Thyroid gland (tissue), 4 donors: ENCODE results near the gene CYP24A1. TPM values are rescaled to one million over a fixed set of nuclear protein-coding genes. Genes with fewer than 3 reads are reported as not detected.
A peak's percentile ranks its signal among the peaks of the same experiment; 100 is the strongest.

ENCODE experiments used
- DNase-seq, 2 donors: peaks; one replicate each; pipeline ENCODE4 v3.0.0-alpha.2; 2019
- H3K27ac ChIP-seq, 3 donors: fragments of 200-600 bp; sonication (generic); 1 replicate in 2 of 3; 2 replicates in 1 of 3; pipeline ENCODE4 v1.5.1; 2016 to 2019; ENCODE audit warnings: mild to moderate bottlenecking in 1 of 3, moderate library complexity in 1 of 3
- H3K27me3 ChIP-seq: fragments of 200-600 bp; sonication (generic); one replicate; pipeline ENCODE4 v1.5.1; 2019
- H3K36me3 ChIP-seq, 2 donors: fragments of 200-600 bp; sonication (generic); one replicate each; pipeline ENCODE4 v1.5.1; 2016 to 2019
- H3K4me1 ChIP-seq, 2 donors: fragments of 200-600 bp; sonication (generic); one replicate each; pipeline ENCODE4 v1.5.1; 2017 to 2019
- H3K4me3 ChIP-seq, 3 donors: fragments of 200-600 bp; sonication (generic); replicated peaks in 1 of 3; 1 replicate in 2 of 3; 2 replicates in 1 of 3; pipeline ENCODE4 v1.5.1; 2016; ENCODE audit warnings: mild to moderate bottlenecking in 1 of 3
- H3K9me3 ChIP-seq: fragments of 200-600 bp; sonication (generic); one replicate; pipeline ENCODE4 v1.5.1; 2017
- CTCF ChIP-seq, 6 experiments: fragments of 200-600 bp in 3 of 6; fragments of 450-650 bp in 3 of 6; sonication (generic) in 3 of 6; IDR thresholded peaks; one replicate each; pipeline ENCODE4 v1.5.1; 2016 to 2019; ENCODE audit warnings: antibody characterized with exemption in 6 of 6, mild to moderate bottlenecking in 2 of 6, inconsistent platforms in 1 of 6, moderate library complexity in 1 of 6
- POLR2A ChIP-seq, 2 donors: fragments of 450-650 bp; IDR thresholded peaks; one replicate each; pipeline ENCODE4 v1.6.1; 2017; ENCODE audit warnings: antibody characterized with exemption in 2 of 2, mild to moderate bottlenecking in 2 of 2, moderate library complexity in 1 of 2
- WGBS, 2 donors: methylation state at CpG; one replicate each; pipeline ENCODE4 v1.1.5; 2017; 5-methylcytosine and 5-hydroxymethylcytosine counted together
- intact Hi-C: fragments of 100-400 bp; cut with DNase I; formaldehyde crosslinking; loops from one replicate; pipeline ENCODE4 v1.15.1; 2023
- total RNA-seq, 4 donors: library from RNA; depleted of rRNA; stranded (reverse); fragments of >200 nt; gene quantifications; one replicate each; pipeline ENCODE4 v1.2.3, GENCODE V29; 2016

Gene CYP24A1
- total RNA-seq, 4 donors from 2014 or later, result 0.44 to 6.6 (median 0.67) TPM; not detected in 1

DNA sequence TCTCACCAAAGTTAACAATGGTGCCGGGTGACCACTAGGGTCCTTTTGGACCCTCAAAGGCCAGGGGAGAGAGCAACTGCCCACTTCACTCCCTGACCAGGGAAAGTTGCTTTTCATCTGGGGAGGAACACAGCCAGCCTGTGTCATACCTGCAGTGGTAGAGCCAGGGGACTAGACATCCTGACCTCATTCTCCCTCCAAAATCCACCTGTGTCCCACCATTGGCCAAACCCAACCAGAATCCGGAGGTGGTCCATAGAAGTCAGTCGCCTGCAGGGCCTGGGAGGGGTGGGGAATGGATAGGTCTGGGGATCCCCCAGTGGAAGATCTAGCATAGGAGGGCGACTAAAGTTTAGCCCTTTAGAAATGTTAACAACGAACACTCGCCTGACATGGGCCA is 46.9 kb upstream of the CYP24A1 start:
- no peaks in the 10 kb centered on the region for H3K9me3 ChIP-seq
- WGBS, 2 donors, result 96 to 97% methylated on average over 6 of the region's 6 CpGs
- H3K27me3 ChIP-seq, result no peaks in the 10 kb centered on the region
- no peak for TF ChIP-seq POLR2A (IDR thresholded peaks at IDR 0.05)
- no peak for TF ChIP-seq CTCF (IDR thresholded peaks at IDR 0.05)
- intact Hi-C loops, result no loop called here
- peaks cover 0 to 3% of the 10 kb centered on the region in 2 donors for H3K4me1 ChIP-seq
- H3K27ac ChIP-seq, result no peak overlapping the region
- no peak for DNase-seq
- no peaks in the 10 kb centered on the region for H3K36me3 ChIP-seq
- no peak overlapping the region for H3K4me3 ChIP-seq

- DNase-seq, result no peak
- H3K4me1 ChIP-seq, result peaks cover 0 to 3% of the 10 kb centered on the region in 2 donors
- H3K27me3 ChIP-seq, result no peaks in the 10 kb centered on the region
- no peak overlapping the region for H3K4me3 ChIP-seq
- no peaks in the 10 kb centered on the region for H3K9me3 ChIP-seq
- no peaks in the 10 kb centered on the region for H3K36me3 ChIP-seq
- intact Hi-C loops, result no loop called here
- TF ChIP-seq POLR2A (IDR thresholded peaks at IDR 0.05), result no peak
- peak in 3 of 6 experiments; percentile 50 to 51 (median 50) for TF ChIP-seq CTCF (IDR thresholded peaks at IDR 0.05)
- WGBS, 2 donors, result 76 to 84% methylated on average over 6 of the region's 6 CpGs
- H3K27ac ChIP-seq, result no peak overlapping the region
Measured at GRCh38 chr20:54219751-54220426, 46.1 kb upstream of the CYP24A1 start.

DNA sequence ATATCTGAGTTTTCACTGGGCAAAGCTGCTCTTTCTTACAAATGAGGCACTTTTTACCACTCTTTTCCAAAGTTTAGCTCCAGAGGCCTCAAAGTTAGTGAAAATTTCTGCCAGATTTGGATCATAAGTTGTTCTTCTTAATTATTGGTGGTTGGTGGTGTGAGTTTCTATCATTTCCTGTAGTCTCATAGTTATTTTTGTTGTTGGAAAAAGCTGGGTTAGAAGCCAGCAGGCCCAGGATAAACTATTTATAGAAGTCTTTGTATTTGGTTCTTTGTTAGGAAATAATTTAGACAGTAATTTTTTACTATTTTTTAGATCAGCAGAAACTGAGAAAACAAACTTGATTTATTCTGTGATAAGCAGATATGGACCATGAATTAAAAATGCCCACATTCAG is 44.7 kb upstream of the CYP24A1 start:
- no peak for DNase-seq
- H3K4me1 ChIP-seq, result peaks cover 0 to 3% of the 10 kb centered on the region in 2 donors
- H3K9me3 ChIP-seq, result no peaks in the 10 kb centered on the region
- no peaks in the 10 kb centered on the region for H3K36me3 ChIP-seq
- H3K27ac ChIP-seq, result no peak overlapping the region
- no peaks in the 10 kb centered on the region for H3K27me3 ChIP-seq
- intact Hi-C loops, result no loop called here
- H3K4me3 ChIP-seq, result no peak overlapping the region
- TF ChIP-seq CTCF (IDR thresholded peaks at IDR 0.05), result no peak
- no peak for TF ChIP-seq POLR2A (IDR thresholded peaks at IDR 0.05)

DNA sequence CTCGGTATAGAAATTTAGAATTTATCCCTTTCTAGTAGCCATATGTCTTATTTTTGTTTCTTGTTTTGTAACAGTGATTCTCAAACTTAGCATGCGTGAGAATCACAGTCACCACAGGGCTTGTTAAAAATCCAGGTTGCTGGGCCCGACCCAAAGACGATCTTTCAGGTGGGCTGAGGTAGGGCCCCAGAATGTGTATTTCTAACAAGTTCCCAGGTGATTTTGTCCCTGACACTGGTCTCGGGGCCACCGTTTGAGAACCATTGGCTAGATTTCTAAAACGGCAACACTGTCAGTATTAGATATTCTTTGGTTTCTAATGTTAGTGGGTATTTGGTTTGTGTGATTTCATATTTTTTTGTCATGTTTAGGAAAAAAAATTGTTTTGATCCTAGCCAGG is 44.0 kb upstream of the CYP24A1 start:
- no peak for TF ChIP-seq CTCF (IDR thresholded peaks at IDR 0.05)
- no peak for TF ChIP-seq POLR2A (IDR thresholded peaks at IDR 0.05)
- no peaks in the 10 kb centered on the region for H3K9me3 ChIP-seq
- DNase-seq, result no peak
- H3K36me3 ChIP-seq, result no peaks in the 10 kb centered on the region
- H3K4me1 ChIP-seq, result peaks cover 0 to 3% of the 10 kb centered on the region in 2 donors
- H3K4me3 ChIP-seq, result no peak overlapping the region
- no peak overlapping the region for H3K27ac ChIP-seq
- WGBS, 2 donors, result 91% methylated on average over 7 of the region's 7 CpGs
- intact Hi-C loops, result no loop called here
- H3K27me3 ChIP-seq, result no peaks in the 10 kb centered on the region

DNA sequence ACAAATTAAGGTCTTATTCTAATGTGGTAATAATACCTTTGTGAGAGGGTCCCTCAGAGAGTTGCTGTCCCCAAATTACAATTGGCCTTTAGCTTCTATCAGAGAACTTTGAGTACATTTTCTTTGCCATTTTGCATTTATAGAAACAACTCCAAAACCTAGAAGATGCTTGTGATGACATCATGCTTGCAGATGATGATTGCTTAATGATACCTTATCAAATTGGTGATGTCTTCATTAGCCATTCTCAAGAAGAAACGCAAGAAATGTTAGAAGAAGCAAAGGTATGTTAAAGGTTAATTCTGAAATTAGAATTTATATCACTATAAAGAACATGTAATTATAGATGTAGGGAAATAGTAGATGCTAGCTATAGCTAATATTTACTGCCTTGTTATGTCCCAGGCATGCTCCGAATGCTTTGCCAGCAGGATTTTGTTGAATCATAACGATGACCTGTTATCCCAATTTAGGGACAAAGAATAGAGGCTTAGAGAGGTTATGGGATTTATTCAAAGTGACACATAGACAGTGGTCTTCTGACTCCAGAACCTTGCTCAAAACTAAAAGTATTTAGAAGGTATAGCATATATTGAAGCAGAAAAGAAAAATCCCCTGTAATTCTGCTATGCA is 41.5 kb upstream of the CYP24A1 start:
- 93 to 94% methylated on average over 3 of the region's 3 CpGs for WGBS, 2 donors
- H3K4me1 ChIP-seq, result peaks cover 0 to 3% of the 10 kb centered on the region in 2 donors
- DNase-seq, result no peak

More for the DNA sequence above, 41.5 kb upstream of the CYP24A1 start:
- TF ChIP-seq POLR2A (IDR thresholded peaks at IDR 0.05) (no peak), CTCF (IDR thresholded peaks at IDR 0.05) (no peak)
- Histone ChIP-seq H3K27ac (no peak overlapping the region), H3K27me3 (no peaks in the 10 kb centered on the region), H3K9me3 (no peaks in the 10 kb centered on the region), H3K4me3 (no peak overlapping the region), H3K36me3 (no peaks in the 10 kb centered on the region)
- intact Hi-C loops, result no loop called here
